Tibial nerve (tissue), 4 donors: ENCODE data around the gene MSH6. TPM values are rescaled to one million over a fixed set of nuclear protein-coding genes. Genes with fewer than 3 reads are reported as not detected.

Experiments used
- DNase-seq, 2 donors: peaks; one replicate each; pipeline ENCODE4 v3.0.0-alpha.2; 2019; ENCODE audit warnings: low spot score in 2 of 2
- H3K27ac ChIP-seq, 4 donors: fragments of 200-600 bp; sonication (generic) in 3 of 4; one replicate each; pipeline ENCODE4 v1.5.1; 2017 to 2019; ENCODE audit warnings: mild to moderate bottlenecking in 1 of 4
- H3K27me3 ChIP-seq, 2 donors: fragments of 200-600 bp; sonication (generic) in 1 of 2; one replicate each; pipeline versions ENCODE4 v1.5.1 to v1.6.0; 2017 to 2019
- H3K36me3 ChIP-seq, 3 donors: fragments of 200-600 bp; sonication (generic); one replicate each; pipeline ENCODE4 v1.5.1; 2018 to 2019
- H3K4me1 ChIP-seq, 4 donors: fragments of 200-600 bp; sonication (generic) in 3 of 4; one replicate each; pipeline ENCODE4 v1.5.1; 2017 to 2019
- H3K4me3 ChIP-seq, 4 donors: fragments of 200-600 bp; sonication (generic) in 3 of 4; one replicate each; pipeline ENCODE4 v1.5.1; 2017 to 2019; ENCODE audit warnings: mild to moderate bottlenecking in 1 of 4, moderate library complexity in 1 of 4
- H3K9me3 ChIP-seq, 4 donors: fragments of 200-600 bp; sonication (generic) in 3 of 4; one replicate each; pipeline ENCODE4 v1.5.1; 2017 to 2019
- EP300 ChIP-seq, 2 donors: sonication (generic); formaldehyde crosslinking; IDR thresholded peaks; one replicate each; pipeline ENCODE4 v1.6.1; 2017; ENCODE audit warnings: antibody characterized with exemption in 2 of 2, mild to moderate bottlenecking in 1 of 2
- POLR2A ChIP-seq, 2 donors: fragments of 450-650 bp; IDR thresholded peaks; one replicate each; pipeline ENCODE4 v1.6.1; 2017; ENCODE audit warnings: antibody characterized with exemption in 2 of 2, mild to moderate bottlenecking in 2 of 2, moderate library complexity in 2 of 2
- WGBS, 2 donors: methylation state at CpG; one replicate each; pipeline ENCODE4 v1.1.5; 2018; 5-methylcytosine and 5-hydroxymethylcytosine counted together
- total RNA-seq, 4 donors: library from RNA; depleted of rRNA; stranded (reverse); fragments of >200 nt; gene quantifications; one replicate each; pipeline ENCODE4 v1.1.0, GENCODE V29; 2016
- TF ChIP-seq, protein P1 (sequence below), 5 experiments: fragments of 200-600 bp in 3 of 5; fragments of 450-650 bp in 2 of 5; sonication (generic) in 3 of 5; IDR thresholded peaks; one replicate each; pipeline ENCODE4 v1.5.1; 2016 to 2019; ENCODE audit warnings: antibody characterized with exemption in 5 of 5, mild to moderate bottlenecking in 3 of 5, moderate library complexity in 2 of 5

The MSH6 gene
- total RNA-seq, 4 donors from 2014 or later, result 32.1 to 43.5 (median 37.6) TPM

GRCh38 chr2:47798631-47799030 is 15.7 kb downstream of the MSH6 start:
- peaks cover 4 to 97% (median 31%) of the 10 kb centered on the region in 3 donors for H3K36me3 ChIP-seq
- no peak overlapping the region for H3K4me3 ChIP-seq
- 84 to 86% methylated on average over 6 of the region's 6 CpGs for WGBS, 2 donors
- no peaks in the 10 kb centered on the region for H3K4me1 ChIP-seq
- no peak overlapping the region for H3K27ac ChIP-seq
- H3K27me3 ChIP-seq, result no peaks in the 10 kb centered on the region
- peak in 1 of 2 donors; percentile 8 for DNase-seq
- H3K9me3 ChIP-seq, result peaks cover 0 to 10% (median 2%) of the 10 kb centered on the region in 4 donors
- no peak for TF ChIP-seq POLR2A (IDR thresholded peaks at IDR 0.05)
- peak in 1 of 2 donors; percentile 36 for TF ChIP-seq EP300 (IDR thresholded peaks at IDR 0.05)

DNA sequence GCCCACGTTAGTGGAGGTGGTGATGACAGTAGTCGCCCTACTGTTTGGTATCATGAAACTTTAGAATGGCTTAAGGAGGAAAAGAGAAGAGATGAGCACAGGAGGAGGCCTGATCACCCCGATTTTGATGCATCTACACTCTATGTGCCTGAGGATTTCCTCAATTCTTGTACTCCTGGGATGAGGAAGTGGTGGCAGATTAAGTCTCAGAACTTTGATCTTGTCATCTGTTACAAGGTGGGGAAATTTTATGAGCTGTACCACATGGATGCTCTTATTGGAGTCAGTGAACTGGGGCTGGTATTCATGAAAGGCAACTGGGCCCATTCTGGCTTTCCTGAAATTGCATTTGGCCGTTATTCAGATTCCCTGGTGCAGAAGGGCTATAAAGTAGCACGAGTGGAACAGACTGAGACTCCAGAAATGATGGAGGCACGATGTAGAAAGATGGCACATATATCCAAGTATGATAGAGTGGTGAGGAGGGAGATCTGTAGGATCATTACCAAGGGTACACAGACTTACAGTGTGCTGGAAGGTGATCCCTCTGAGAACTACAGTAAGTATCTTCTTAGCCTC is 16.2 kb downstream of the MSH6 start:
- no peaks in the 10 kb centered on the region for H3K4me1 ChIP-seq
- WGBS, 2 donors, result 94 to 95% methylated on average over 6 of the region's 6 CpGs
- H3K36me3 ChIP-seq, result peaks cover 4 to 98% (median 35%) of the 10 kb centered on the region in 3 donors
- no peaks in the 10 kb centered on the region for H3K27me3 ChIP-seq
- H3K4me3 ChIP-seq, result no peak overlapping the region
- H3K27ac ChIP-seq, result no peak overlapping the region
- no peak for DNase-seq
- peaks cover 0 to 15% (median 3%) of the 10 kb centered on the region in 4 donors for H3K9me3 ChIP-seq
- TF ChIP-seq EP300 (IDR thresholded peaks at IDR 0.05) (no peak), POLR2A (IDR thresholded peaks at IDR 0.05) (no peak)
- TF ChIP-seq, protein P1, sequence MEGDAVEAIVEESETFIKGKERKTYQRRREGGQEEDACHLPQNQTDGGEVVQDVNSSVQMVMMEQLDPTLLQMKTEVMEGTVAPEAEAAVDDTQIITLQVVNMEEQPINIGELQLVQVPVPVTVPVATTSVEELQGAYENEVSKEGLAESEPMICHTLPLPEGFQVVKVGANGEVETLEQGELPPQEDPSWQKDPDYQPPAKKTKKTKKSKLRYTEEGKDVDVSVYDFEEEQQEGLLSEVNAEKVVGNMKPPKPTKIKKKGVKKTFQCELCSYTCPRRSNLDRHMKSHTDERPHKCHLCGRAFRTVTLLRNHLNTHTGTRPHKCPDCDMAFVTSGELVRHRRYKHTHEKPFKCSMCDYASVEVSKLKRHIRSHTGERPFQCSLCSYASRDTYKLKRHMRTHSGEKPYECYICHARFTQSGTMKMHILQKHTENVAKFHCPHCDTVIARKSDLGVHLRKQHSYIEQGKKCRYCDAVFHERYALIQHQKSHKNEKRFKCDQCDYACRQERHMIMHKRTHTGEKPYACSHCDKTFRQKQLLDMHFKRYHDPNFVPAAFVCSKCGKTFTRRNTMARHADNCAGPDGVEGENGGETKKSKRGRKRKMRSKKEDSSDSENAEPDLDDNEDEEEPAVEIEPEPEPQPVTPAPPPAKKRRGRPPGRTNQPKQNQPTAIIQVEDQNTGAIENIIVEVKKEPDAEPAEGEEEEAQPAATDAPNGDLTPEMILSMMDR (IDR thresholded peaks at IDR 0.05), result no peak

GRCh38 chr2:47801118-47801517 is 18.2 kb downstream of the MSH6 start:
- H3K27me3 ChIP-seq, result no peaks in the 10 kb centered on the region
- no peak for DNase-seq
- H3K9me3 ChIP-seq, result peaks cover 0 to 16% (median 3%) of the 10 kb centered on the region in 4 donors
- TF ChIP-seq EP300 (IDR thresholded peaks at IDR 0.05), result no peak
- TF ChIP-seq, protein P1 (IDR thresholded peaks at IDR 0.05), result no peak
- TF ChIP-seq POLR2A (IDR thresholded peaks at IDR 0.05), result no peak
- 99% methylated on average over 3 of the region's 3 CpGs for WGBS, 2 donors
- H3K27ac ChIP-seq, result no peak overlapping the region
- H3K4me3 ChIP-seq, result no peak overlapping the region
- peaks cover 4 to 98% (median 50%) of the 10 kb centered on the region in 3 donors for H3K36me3 ChIP-seq
- no peaks in the 10 kb centered on the region for H3K4me1 ChIP-seq

DNA sequence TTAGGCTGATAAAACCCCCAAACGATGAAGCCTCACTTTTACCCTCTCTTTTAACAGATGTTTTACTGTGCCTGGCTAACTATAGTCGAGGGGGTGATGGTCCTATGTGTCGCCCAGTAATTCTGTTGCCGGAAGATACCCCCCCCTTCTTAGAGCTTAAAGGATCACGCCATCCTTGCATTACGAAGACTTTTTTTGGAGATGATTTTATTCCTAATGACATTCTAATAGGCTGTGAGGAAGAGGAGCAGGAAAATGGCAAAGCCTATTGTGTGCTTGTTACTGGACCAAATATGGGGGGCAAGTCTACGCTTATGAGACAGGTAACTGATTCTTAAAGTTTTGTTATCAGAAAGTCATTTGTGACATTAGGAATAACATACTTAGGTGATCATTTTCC is 20.4 kb downstream of the MSH6 start:
- DNase-seq, result no peak
- peaks cover 0 to 16% (median 3%) of the 10 kb centered on the region in 4 donors for H3K9me3 ChIP-seq
- WGBS, 2 donors, result 98 to 99% methylated on average over 7 of the region's 7 CpGs
- no peak overlapping the region for H3K4me3 ChIP-seq
- no peak for TF ChIP-seq POLR2A (IDR thresholded peaks at IDR 0.05)
- TF ChIP-seq, protein P1 (IDR thresholded peaks at IDR 0.05), result no peak
- no peak for TF ChIP-seq EP300 (IDR thresholded peaks at IDR 0.05)
- H3K27ac ChIP-seq, result no peak overlapping the region
- H3K36me3 ChIP-seq, result peaks cover 4 to 97% (median 51%) of the 10 kb centered on the region in 3 donors
- no peaks in the 10 kb centered on the region for H3K27me3 ChIP-seq
- no peaks in the 10 kb centered on the region for H3K4me1 ChIP-seq

GRCh38 chr2:47803770-47804169 is 20.8 kb downstream of the MSH6 start:
- TF ChIP-seq POLR2A (IDR thresholded peaks at IDR 0.05) (no peak), EP300 (IDR thresholded peaks at IDR 0.05) (no peak)
- TF ChIP-seq, protein P1 (IDR thresholded peaks at IDR 0.05), result no peak
- WGBS, 2 donors, result 89 to 93% methylated on average over 1 of the region's 1 CpG
- Histone ChIP-seq H3K27me3 (no peaks in the 10 kb centered on the region), H3K36me3 (peaks cover 4 to 98% (median 47%) of the 10 kb centered on the region in 3 donors), H3K4me1 (no peaks in the 10 kb centered on the region), H3K9me3 (peaks cover 0 to 16% (median 3%) of the 10 kb centered on the region in 4 donors), H3K4me3 (no peak overlapping the region), H3K27ac (no peak overlapping the region)
- no peak for DNase-seq
